Fibroblast of villous mesenchyme (primary cell): Measurements from ENCODE around the gene OR13C5. TPM values are rescaled to one million over a fixed set of nuclear protein-coding genes. Genes with fewer than 3 reads are reported as not detected.
"Not testable (repeated sequence)": the region's sequence is repeated elsewhere in the genome, so short reads cannot be mapped to it uniquely, and the experiment has no call there.

ENCODE experiments used
- DNase-seq: peaks from one replicate; pipeline ENCODE4 v3.0.0-alpha.2; 2010; ENCODE audit warnings: low read depth
- H3K4me3 ChIP-seq: 2 replicates; pipeline ENCODE4 v1.5.1; 2011; ENCODE audit warnings: low read depth, mild to moderate bottlenecking, low read length
- total RNA-seq: library from RNA; depleted of rRNA; stranded (reverse); fragments of >200 nt; gene quantifications from 2 replicates; pipeline ENCODE4 v1.2.3, GENCODE V29; 2012
- TF ChIP-seq, protein P1 (sequence below): IDR thresholded peaks from 2 replicates; pipeline ENCODE4 v1.5.1; 2012; ENCODE audit warnings: low read depth, mild to moderate bottlenecking, low read length; ENCODE audit not compliant: insufficient read depth

Gene OR13C5
- total RNA-seq, 1 donor = not detected

DNA sequence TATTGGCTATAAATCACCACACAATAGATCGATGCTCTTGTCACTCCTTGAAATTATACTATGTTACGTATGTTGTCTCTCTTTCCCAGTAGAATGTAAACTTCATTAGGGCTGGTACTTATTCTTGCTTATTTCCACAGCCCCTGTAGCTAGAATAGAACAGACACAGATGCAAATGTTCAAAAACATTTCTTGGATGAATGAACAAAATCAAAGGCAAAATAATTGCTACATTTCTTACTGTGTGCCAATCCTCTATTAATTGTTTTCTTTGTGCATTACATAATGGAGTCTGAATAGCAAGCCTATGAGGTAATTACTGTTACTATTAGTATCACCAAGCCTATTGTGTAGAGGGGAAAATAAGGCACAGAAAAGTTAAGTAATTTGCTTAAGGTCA is 6.9 kb upstream of the OR13C5 start:
- no peak for DNase-seq
- TF ChIP-seq, protein P1, sequence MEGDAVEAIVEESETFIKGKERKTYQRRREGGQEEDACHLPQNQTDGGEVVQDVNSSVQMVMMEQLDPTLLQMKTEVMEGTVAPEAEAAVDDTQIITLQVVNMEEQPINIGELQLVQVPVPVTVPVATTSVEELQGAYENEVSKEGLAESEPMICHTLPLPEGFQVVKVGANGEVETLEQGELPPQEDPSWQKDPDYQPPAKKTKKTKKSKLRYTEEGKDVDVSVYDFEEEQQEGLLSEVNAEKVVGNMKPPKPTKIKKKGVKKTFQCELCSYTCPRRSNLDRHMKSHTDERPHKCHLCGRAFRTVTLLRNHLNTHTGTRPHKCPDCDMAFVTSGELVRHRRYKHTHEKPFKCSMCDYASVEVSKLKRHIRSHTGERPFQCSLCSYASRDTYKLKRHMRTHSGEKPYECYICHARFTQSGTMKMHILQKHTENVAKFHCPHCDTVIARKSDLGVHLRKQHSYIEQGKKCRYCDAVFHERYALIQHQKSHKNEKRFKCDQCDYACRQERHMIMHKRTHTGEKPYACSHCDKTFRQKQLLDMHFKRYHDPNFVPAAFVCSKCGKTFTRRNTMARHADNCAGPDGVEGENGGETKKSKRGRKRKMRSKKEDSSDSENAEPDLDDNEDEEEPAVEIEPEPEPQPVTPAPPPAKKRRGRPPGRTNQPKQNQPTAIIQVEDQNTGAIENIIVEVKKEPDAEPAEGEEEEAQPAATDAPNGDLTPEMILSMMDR = no peak
- no peak overlapping the region for H3K4me3 ChIP-seq

DNA sequence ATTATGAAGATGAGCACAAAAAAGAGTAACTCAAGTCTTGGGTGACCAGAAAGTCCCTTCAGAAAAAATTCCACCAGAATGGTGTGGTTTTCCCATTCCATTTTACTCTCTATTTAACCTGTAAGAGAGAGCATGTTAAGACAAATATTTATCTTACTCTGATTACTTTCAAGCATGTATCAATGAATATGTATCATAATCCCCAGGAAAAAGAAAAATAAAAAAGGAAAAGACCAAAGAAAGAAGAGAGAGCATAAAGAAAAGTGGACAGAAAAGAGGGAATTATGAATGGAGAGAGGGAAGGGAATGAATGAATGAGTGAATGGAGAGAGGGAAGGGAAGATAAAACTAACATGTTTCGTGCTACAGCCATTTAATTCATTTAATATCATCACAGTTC is 6.3 kb upstream of the OR13C5 start, which contains the start of gene OR13C2:
OR13C2 (minus strand) TSS at position 101 of the 400 bp plus-strand sequence; CDS start at position 101, 0 bp downstream.
- not testable (repeated sequence) for DNase-seq, H3K4me3 ChIP-seq

DNA sequence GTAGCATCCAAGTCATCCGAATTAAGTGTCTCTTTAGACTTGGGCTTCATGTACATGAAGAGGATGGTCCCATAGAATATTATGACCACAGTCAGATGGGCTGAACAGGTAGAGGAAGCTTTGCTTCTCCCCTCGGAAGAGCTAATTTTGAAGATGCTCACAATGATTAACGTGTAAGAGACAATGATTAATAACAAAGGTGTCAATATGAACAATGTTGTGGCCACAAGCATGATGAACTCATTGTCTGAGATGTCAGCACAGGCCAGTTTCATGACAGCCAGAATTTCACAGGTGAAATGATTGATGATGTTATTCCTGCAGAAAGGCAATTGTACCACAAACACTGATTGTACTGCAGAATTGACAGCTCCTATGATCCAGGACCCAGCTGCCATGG is 5.6 kb upstream of the OR13C5 start:
- H3K4me3 ChIP-seq = no peak overlapping the region
- TF ChIP-seq, protein P1 = no peak
- DNase-seq = no peak

DNA sequence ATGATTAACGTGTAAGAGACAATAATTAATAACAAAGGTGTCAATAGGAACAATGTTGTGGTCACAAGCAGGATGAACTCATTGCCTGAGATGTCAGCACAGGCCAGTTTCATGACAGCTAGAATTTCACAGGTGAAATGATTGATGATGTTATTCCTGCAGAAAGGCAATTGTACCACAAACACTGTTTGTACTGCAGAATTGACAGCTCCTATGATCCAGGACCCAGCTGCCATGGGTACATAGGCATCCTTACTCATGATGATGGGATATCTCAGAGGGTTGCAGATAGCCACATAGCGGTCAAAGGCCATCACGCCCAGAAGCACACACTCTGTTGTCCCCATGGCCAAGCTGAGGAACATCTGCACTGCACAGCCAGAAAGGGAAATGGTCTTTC is 464 bp downstream of the OR13C5 start:
- not testable (repeated sequence) for H3K4me3 ChIP-seq

DNA sequence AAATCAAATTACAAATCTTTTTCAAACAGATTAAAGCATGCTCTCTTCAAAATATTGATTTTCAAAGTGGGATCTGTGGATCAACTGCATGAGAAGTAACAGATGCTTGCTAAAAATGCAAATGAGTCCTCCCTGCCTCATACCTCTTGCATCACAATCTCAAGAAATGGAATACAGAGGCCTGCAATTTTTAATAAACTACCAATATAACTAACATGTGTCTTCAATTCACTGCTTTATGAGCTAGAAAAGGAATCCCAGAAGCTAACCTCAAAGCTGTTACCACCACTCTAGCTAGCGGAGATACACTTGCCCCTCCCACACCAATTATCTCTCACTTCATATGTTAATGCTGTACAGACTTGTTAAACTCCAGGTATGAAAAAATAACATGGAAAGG is 9.6 kb downstream of the OR13C5 start:
- H3K4me3 ChIP-seq = no peak overlapping the region
- no peak for DNase-seq
- TF ChIP-seq, protein P1 = no peak

More for the DNA sequence above, 464 bp downstream of the OR13C5 start:
- not testable (repeated sequence) for DNase-seq

DNA sequence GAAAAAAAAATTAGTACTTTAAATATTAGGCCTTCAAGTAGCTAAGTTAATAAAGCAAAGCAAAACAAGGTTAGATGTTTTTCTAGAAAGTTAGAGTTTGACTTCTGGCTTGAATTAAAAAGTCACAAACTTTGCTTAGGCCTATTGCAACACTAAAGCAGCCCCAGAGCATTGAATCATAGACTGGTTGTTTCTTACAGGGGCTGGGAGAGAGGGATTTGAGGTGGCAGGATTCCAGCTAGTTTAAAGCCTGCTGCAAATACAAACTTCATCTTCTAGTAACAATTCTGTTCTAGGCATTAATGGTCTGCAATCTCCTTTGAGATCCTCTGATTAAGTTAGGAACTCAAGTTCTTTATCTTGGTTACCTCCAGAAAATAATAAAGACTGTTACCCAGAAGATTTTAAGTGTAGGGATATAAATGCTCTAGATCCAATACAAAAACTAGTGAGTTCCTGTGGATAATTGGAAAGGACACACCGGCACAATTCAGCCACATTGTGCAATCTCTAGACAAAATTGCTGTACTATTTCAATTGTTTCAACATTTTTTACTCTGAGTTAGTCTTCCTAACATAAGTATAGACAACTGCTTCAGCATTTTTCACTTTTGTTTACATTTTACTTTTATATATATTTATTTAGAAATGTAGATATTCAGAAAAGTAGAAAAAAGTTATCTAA is 12.6 kb downstream of the OR13C5 start:
- no peak overlapping the region for H3K4me3 ChIP-seq
- DNase-seq = peak; percentile 60
- TF ChIP-seq, protein P1 = no peak

DNA sequence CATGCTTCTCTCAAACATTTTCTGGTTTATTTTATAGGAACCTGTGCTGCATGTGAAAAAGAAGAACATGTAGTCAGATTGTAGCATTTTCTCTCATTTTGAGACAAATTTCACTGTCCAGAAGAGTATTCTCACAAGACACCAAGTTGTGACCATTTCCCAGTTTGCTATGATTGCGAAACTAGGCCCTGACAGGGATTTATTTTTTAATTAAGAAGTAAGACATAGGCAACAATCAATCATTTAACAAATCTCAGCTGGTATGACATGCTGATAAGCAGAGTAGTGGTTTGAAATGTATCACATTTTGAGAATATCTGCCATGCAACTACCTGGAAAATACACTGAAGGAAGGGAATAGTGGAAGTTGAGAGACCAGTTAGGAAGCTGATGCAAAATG is 18.7 kb downstream of the OR13C5 start:
- DNase-seq = no peak
- TF ChIP-seq, protein P1 = no peak
- H3K4me3 ChIP-seq = no peak overlapping the region

DNA sequence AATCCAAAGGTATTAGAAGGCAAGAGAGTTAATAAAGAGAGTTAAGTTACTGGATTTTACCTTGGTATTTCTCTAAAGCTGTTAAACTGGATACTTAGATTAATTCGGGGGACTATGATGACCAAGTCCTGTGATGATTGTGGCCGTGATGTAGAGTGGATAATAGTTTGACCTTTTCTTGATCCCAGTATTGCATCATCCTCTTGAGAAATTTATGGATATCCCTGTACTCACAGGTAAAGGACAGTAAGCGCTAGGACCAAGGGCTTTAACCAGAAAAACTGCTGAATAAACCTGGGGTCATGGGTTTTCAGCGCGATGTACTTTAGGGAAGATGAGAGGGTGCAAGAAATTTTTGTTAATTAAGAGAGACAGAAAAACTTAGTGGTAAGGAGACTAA is 21.9 kb downstream of the OR13C5 start:
- DNase-seq = no peak
- no peak overlapping the region for H3K4me3 ChIP-seq
- TF ChIP-seq, protein P1 = no peak
